CD4-positive, alpha-beta memory T cell (primary cell): ENCODE results near the gene ELK1. TPM values are rescaled to one million over a fixed set of nuclear protein-coding genes. Genes with fewer than 3 reads are reported as not detected.
A peak's percentile ranks its signal among the peaks of the same experiment; 100 is the strongest.
"Not testable (repeated sequence)": the region's sequence is repeated elsewhere in the genome, so short reads cannot be mapped to it uniquely, and the experiment has no call there.

ENCODE experiments used
- CTCF ChIA-PET: fragments of 350-600 bp; sonication (Branson Sonifier 250); formaldehyde crosslinking; loops from one replicate; lab custom pipeline; 2021; ENCODE audit warnings: inconsistent platforms; ENCODE audit not compliant: partially characterized antibody; lab: Charles Lee
- POLR2A ChIA-PET: fragments of 350-600 bp; sonication (Branson Sonifier 250); formaldehyde crosslinking; loops from one replicate; lab custom pipeline; 2021; ENCODE audit not compliant: partially characterized antibody; lab: Charles Lee
- DNase-seq, 5 donors: peaks; one replicate each; pipeline versions ENCODE4 v3.0.0 to v3.0.0-alpha.2; 2020 to 2022; ENCODE audit warnings: mixed read lengths in 1 of 5
- H3K27ac ChIP-seq: one replicate; pipeline ENCODE4 v1.7.0; 2013; ENCODE audit warnings: low read depth, low read length
- H3K27me3 ChIP-seq: 2 replicates; pipeline ENCODE4 v1.7.0; 2013; ENCODE audit warnings: mild to moderate bottlenecking, low read length, moderate library complexity; ENCODE audit not compliant: insufficient read depth
- H3K36me3 ChIP-seq: 2 replicates; pipeline ENCODE4 v1.7.0; 2013; ENCODE audit warnings: mild to moderate bottlenecking, low read length, moderate library complexity; ENCODE audit not compliant: insufficient read depth
- H3K4me1 ChIP-seq: 2 replicates; pipeline ENCODE4 v1.7.0; 2013; ENCODE audit warnings: mild to moderate bottlenecking, low read length, moderate library complexity; ENCODE audit not compliant: insufficient read depth
- H3K4me3 ChIP-seq, 2 donors: one replicate each; pipeline ENCODE4 v1.7.0; 2013; ENCODE audit warnings: low read length in 2 of 2, mild to moderate bottlenecking in 1 of 2
- H3K9me3 ChIP-seq, 2 donors: one replicate each; pipeline ENCODE4 v1.7.0; 2013; ENCODE audit warnings: low read length in 2 of 2, control low read depth in 1 of 2; ENCODE audit not compliant: control insufficient read depth in 1 of 2
- H3K27ac Mint-ChIP-seq, 7 donors: one replicate each; pipeline ENCODE4 v1.8.0; 2020 to 2021; ENCODE audit warnings: mixed read lengths in 7 of 7, mild to moderate bottlenecking in 6 of 7, inconsistent platforms in 3 of 7, moderate library complexity in 3 of 7
- H3K27me3 Mint-ChIP-seq, 2 donors: one replicate each; pipeline ENCODE4 v1.8.0; 2020 to 2021; ENCODE audit warnings: mixed read lengths in 2 of 2
- H3K36me3 Mint-ChIP-seq, 2 donors: one replicate each; pipeline ENCODE4 v1.8.0; 2020 to 2021; ENCODE audit warnings: mixed read lengths in 2 of 2, inconsistent platforms in 1 of 2, mild to moderate bottlenecking in 1 of 2
- H3K4me1 Mint-ChIP-seq, 4 donors: one replicate each; pipeline ENCODE4 v1.8.0; 2020 to 2021; ENCODE audit warnings: mixed read lengths in 4 of 4, mild to moderate bottlenecking in 1 of 4
- H3K4me3 Mint-ChIP-seq, 8 donors: one replicate each; pipeline ENCODE4 v1.8.0; 2020 to 2021; ENCODE audit warnings: mixed read lengths in 8 of 8, mild to moderate bottlenecking in 7 of 8, moderate library complexity in 6 of 8, inconsistent platforms in 3 of 8
- H3K9me3 Mint-ChIP-seq, 8 donors: one replicate each; pipeline ENCODE4 v1.8.0; 2020 to 2021; ENCODE audit warnings: mixed read lengths in 8 of 8, mild to moderate bottlenecking in 5 of 8, inconsistent platforms in 3 of 8, moderate library complexity in 1 of 8
- intact Hi-C: fragments of 100-400 bp; cut with micrococcal nuclease; formaldehyde crosslinking; loops from one replicate; pipeline ENCODE4 v1.15.1; 2023
- polyA plus RNA-seq, 2 donors: library from polyadenylated mRNA; unstranded; fragments of 300-500 nt; fragmentation: Illumina TruSeq; gene quantifications; one replicate each; pipeline ENCODE4 v1.2.3, GENCODE V29; 2021
- total RNA-seq, 2 experiments: library from RNA; stranded (reverse); gene quantifications; one replicate each; pipeline ENCODE4 v1.2.3, GENCODE V29; 2021

Gene ELK1
- total and polyA plus RNA-seq, 4 experiments from 2014 or later, result 21.9 to 38.3 (median 29.5) TPM

GRCh38 chrX:47675959-47676859 is 25.8 kb upstream of the ELK1 start:
- H3K9me3 Mint-ChIP-seq, H3K27me3 ChIP-seq, CTCF ChIA-PET, H3K4me3 ChIP-seq, DNase-seq, H3K9me3 ChIP-seq, H3K4me3 Mint-ChIP-seq, H3K27me3 Mint-ChIP-seq, H3K36me3 Mint-ChIP-seq, H3K27ac ChIP-seq, intact Hi-C loops, H3K4me1 Mint-ChIP-seq, POLR2A ChIA-PET, H3K4me1 ChIP-seq, H3K36me3 ChIP-seq, H3K27ac Mint-ChIP-seq: not testable (repeated sequence)

GRCh38 chrX:47674776-47675175 is 24.4 kb upstream of the ELK1 start:
- intact Hi-C loops, result no loop called here
- Histone ChIP-seq H3K27me3 (no peaks in the 10 kb centered on the region), H3K4me3 (no peak overlapping the region), H3K9me3 (no peaks in the 10 kb centered on the region), H3K27ac (no peak overlapping the region), H3K36me3 (no peaks in the 10 kb centered on the region), H3K4me1 (no peaks in the 10 kb centered on the region)
- Mint-ChIP-seq H3K9me3 (peaks cover 0 to 3% (median 0%) of the 10 kb centered on the region in 8 donors), H3K27ac (no peak overlapping the region), H3K4me1 (no peaks in the 10 kb centered on the region), H3K4me3 (no peak overlapping the region), H3K27me3 (no peaks in the 10 kb centered on the region), H3K36me3 (no peaks in the 10 kb centered on the region)
- ChIA-PET CTCF (no interaction called here), POLR2A (no interaction called here)
- no peak for DNase-seq

GRCh38 chrX:47665797-47666196 is 15.4 kb upstream of the ELK1 start:
- intact Hi-C loops, H3K4me3 Mint-ChIP-seq, H3K9me3 ChIP-seq, POLR2A ChIA-PET, H3K4me1 ChIP-seq, H3K36me3 ChIP-seq, H3K36me3 Mint-ChIP-seq, H3K27me3 ChIP-seq, H3K9me3 Mint-ChIP-seq, H3K4me3 ChIP-seq, DNase-seq, H3K4me1 Mint-ChIP-seq, H3K27me3 Mint-ChIP-seq, CTCF ChIA-PET, H3K27ac ChIP-seq, H3K27ac Mint-ChIP-seq: not testable (repeated sequence)

- Mint-ChIP-seq H3K4me1 (no peaks in the 10 kb centered on the region), H3K4me3 (no peak overlapping the region), H3K36me3 (no peaks in the 10 kb centered on the region), H3K9me3 (no peaks in the 10 kb centered on the region), H3K27ac (no peak overlapping the region), H3K27me3 (no peaks in the 10 kb centered on the region)
- no peak overlapping the region for H3K4me3 ChIP-seq
- no peak overlapping the region for H3K27ac ChIP-seq
- no peaks in the 10 kb centered on the region for H3K36me3 ChIP-seq
- peaks cover 3% of the 10 kb centered on the region for H3K4me1 ChIP-seq
- intact Hi-C loops, result no loop called here
- DNase-seq, result no peak
- CTCF ChIA-PET, result no interaction called here
- POLR2A ChIA-PET, result no interaction called here
- no peaks in the 10 kb centered on the region for H3K27me3 ChIP-seq
- H3K9me3 ChIP-seq, result no peaks in the 10 kb centered on the region
Measured at GRCh38 chrX:47664737-47665136, 14.4 kb upstream of the ELK1 start.

GRCh38 chrX:47662144-47662657 is 11.8 kb upstream of the ELK1 start:
- ChIA-PET POLR2A (no interaction called here), CTCF (no interaction called here)
- peaks cover 16% of the 10 kb centered on the region for H3K4me1 ChIP-seq
- H3K9me3 ChIP-seq, result no peaks in the 10 kb centered on the region
- peaks cover 0 to 2% (median 0%) of the 10 kb centered on the region in 8 donors for H3K9me3 Mint-ChIP-seq
- peaks cover 0 to 7% of the 10 kb centered on the region in 2 donors for H3K36me3 Mint-ChIP-seq
- peaks cover 3 to 18% (median 5%) of the 10 kb centered on the region in 4 donors for H3K4me1 Mint-ChIP-seq
- DNase-seq, result no peak
- no peak overlapping the region for H3K27ac ChIP-seq
- intact Hi-C loops, result no loop called here
- peak overlapping the region in 2 of 7 donors; percentile 29 to 60 for H3K27ac Mint-ChIP-seq
- H3K4me3 Mint-ChIP-seq, result no peak overlapping the region
- no peaks in the 10 kb centered on the region for H3K27me3 ChIP-seq
- H3K36me3 ChIP-seq, result peaks cover 6% of the 10 kb centered on the region
- H3K4me3 ChIP-seq, result no peak overlapping the region
- no peaks in the 10 kb centered on the region for H3K27me3 Mint-ChIP-seq

DNA sequence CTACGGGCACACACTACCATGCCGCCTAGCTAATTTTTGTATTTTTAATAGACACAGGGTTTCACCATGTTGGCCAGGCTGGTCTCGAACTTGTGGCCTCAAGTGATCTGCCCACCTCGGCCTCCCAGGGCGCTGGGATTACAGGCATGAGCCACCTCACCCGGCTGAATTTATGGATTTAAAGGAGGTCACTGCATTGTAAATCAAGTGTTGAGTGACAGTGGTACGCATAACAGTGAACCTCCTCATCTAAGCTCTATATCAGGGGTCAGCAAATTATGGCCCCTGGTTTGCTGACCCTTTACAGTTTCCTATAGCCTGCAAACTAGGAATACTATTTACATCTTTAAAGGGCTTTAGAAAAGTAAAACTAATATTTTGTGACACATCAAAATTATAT is 11.2 kb upstream of the ELK1 start:
- Mint-ChIP-seq H3K27ac (no peak overlapping the region), H3K4me1 (peaks cover 3 to 19% (median 8%) of the 10 kb centered on the region in 4 donors), H3K36me3 (peaks cover 0 to 12% of the 10 kb centered on the region in 2 donors), H3K27me3 (no peaks in the 10 kb centered on the region), H3K4me3 (no peak overlapping the region), H3K9me3 (peaks cover 0 to 2% (median 0%) of the 10 kb centered on the region in 8 donors)
- DNase-seq, result no peak
- ChIA-PET CTCF (no interaction called here), POLR2A (no interaction called here)
- H3K27ac ChIP-seq, result no peak overlapping the region
- peaks cover 13% of the 10 kb centered on the region for H3K36me3 ChIP-seq
- H3K4me3 ChIP-seq, result no peak overlapping the region
- H3K9me3 ChIP-seq, result no peaks in the 10 kb centered on the region
- intact Hi-C loops, result no loop called here
- H3K4me1 ChIP-seq, result peaks cover 16% of the 10 kb centered on the region
- H3K27me3 ChIP-seq, result no peaks in the 10 kb centered on the region

DNA sequence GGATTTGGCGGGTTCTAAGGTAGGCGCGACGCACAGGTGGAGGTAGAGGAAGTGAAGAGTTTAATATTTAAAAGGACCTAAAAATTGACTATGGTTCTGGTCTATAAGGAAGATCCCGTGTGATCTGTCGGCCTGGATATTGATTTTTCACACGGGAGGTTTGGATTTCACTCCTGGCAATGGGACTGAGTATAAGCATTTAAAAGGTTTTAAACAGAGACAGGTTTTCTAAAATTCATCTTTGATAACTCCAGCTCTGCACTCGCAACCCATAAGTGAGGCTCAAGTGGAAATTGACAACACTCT is 9.0 kb upstream of the ELK1 start:
- H3K9me3 Mint-ChIP-seq, result peaks cover 0 to 2% (median 0%) of the 10 kb centered on the region in 8 donors
- H3K27me3 Mint-ChIP-seq, result no peaks in the 10 kb centered on the region
- H3K36me3 Mint-ChIP-seq, result peaks cover 0 to 26% of the 10 kb centered on the region in 2 donors
- Histone ChIP-seq H3K9me3 (no peaks in the 10 kb centered on the region), H3K27me3 (no peaks in the 10 kb centered on the region), H3K4me3 (peak overlapping the region in 1 of 2 donors; percentile 90), H3K36me3 (peaks cover 28% of the 10 kb centered on the region), H3K4me1 (peaks cover 16% of the 10 kb centered on the region), H3K27ac (peak overlapping the region; percentile 95)
- intact Hi-C loops, result loop anchor here (1.0 to 10.0 kb wide), 6 partner anchors 98 to 515 kb away; partner anchors contain the start of genes ARAF, NDUFB11, RBM10 and USP11
- H3K27ac Mint-ChIP-seq, result peak overlapping the region; percentile 96 to 99 (median 98)
- H3K4me1 Mint-ChIP-seq, result peaks cover 3 to 28% (median 8%) of the 10 kb centered on the region in 4 donors
- ChIA-PET POLR2A (interaction anchor here (1.0 to 1.6 kb wide), 3 partner anchors 9 to 809 kb away, joined by 3 to 6 read pairs (median 5); partner anchors contain the start of gene ELK1), CTCF (no interaction called here)
- no peak for DNase-seq
- peak overlapping the region; percentile 87 to 93 (median 91) for H3K4me3 Mint-ChIP-seq
